H9 (cell line): ENCODE results near the gene BLTP1. TPM values are rescaled to one million over a fixed set of nuclear protein-coding genes. Genes with fewer than 3 reads are reported as not detected.
A peak's percentile ranks its signal among the peaks of the same experiment; 100 is the strongest.

ENCODE experiments used
- DNase-seq: peaks from one replicate; pipeline ENCODE4 v3.0.0-alpha.2; 2017
- H2AFZ ChIP-seq: one replicate; pipeline ENCODE4 v1.6.1; 2013; ENCODE audit warnings: mild to moderate bottlenecking, low read length, control low read depth, moderate library complexity
- H2AK5ac ChIP-seq: 2 replicates; pipeline ENCODE4 v1.6.1; 2013; ENCODE audit warnings: low read length, control low read depth, mixed read lengths; ENCODE audit not compliant: insufficient read length
- H2BK120ac ChIP-seq: one replicate; pipeline ENCODE4 v1.6.1; 2013; ENCODE audit warnings: low read depth, mild to moderate bottlenecking, low read length, control low read depth, inconsistent platforms; ENCODE audit not compliant: poor library complexity, severe bottlenecking
- H2BK12ac ChIP-seq: 2 replicates; pipeline ENCODE4 v1.6.1; 2013; ENCODE audit warnings: low read length, control low read depth, mixed read lengths, low read depth; ENCODE audit not compliant: insufficient read length
- H2BK15ac ChIP-seq: 2 replicates; pipeline ENCODE4 v1.6.1; 2013; ENCODE audit warnings: low read depth, low read length, control low read depth
- H2BK20ac ChIP-seq: one replicate; pipeline ENCODE4 v1.6.1; 2013; ENCODE audit warnings: low read depth, mild to moderate bottlenecking, low read length, control low read depth, inconsistent platforms; ENCODE audit not compliant: poor library complexity, severe bottlenecking
- H2BK5ac ChIP-seq: 2 replicates; pipeline ENCODE4 v1.6.1; 2013; ENCODE audit warnings: low read length, control low read depth, mixed read lengths; ENCODE audit not compliant: insufficient read length
- H3K14ac ChIP-seq: 2 replicates; pipeline ENCODE4 v1.6.1; 2013; ENCODE audit warnings: low read length, control low read depth; ENCODE audit not compliant: insufficient read depth
- H3K18ac ChIP-seq: 2 replicates; pipeline ENCODE4 v1.6.1; 2013; ENCODE audit warnings: low read depth, mild to moderate bottlenecking, mixed read lengths, low read length, control low read depth; ENCODE audit not compliant: insufficient read length
- H3K23ac ChIP-seq: 2 replicates; pipeline ENCODE4 v1.6.1; 2013; ENCODE audit warnings: low read length, control low read depth, mixed read lengths, low read depth; ENCODE audit not compliant: insufficient read length
- H3K23me2 ChIP-seq: 2 replicates; pipeline ENCODE4 v1.6.1; 2013; ENCODE audit warnings: low read depth, mild to moderate bottlenecking, mixed read lengths, low read length, control low read depth; ENCODE audit not compliant: insufficient read length, poor library complexity, severe bottlenecking
- H3K27ac ChIP-seq: 2 replicates; pipeline ENCODE4 v1.5.1; 2013; ENCODE audit warnings: low read length, control low read depth, mixed read lengths, low read depth; ENCODE audit not compliant: insufficient read length
- H3K27me3 ChIP-seq: 2 replicates; pipeline ENCODE4 v1.6.1; 2013; ENCODE audit warnings: low read length, control low read depth, inconsistent platforms; ENCODE audit not compliant: insufficient read depth
- H3K4ac ChIP-seq: 2 replicates; pipeline ENCODE4 v1.6.1; 2013; ENCODE audit warnings: low read depth, mild to moderate bottlenecking, control low read depth, inconsistent platforms, low read length, moderate library complexity
- H3K4me1 ChIP-seq: 2 replicates; pipeline ENCODE4 v1.6.1; 2013; ENCODE audit warnings: low read length, control low read depth, inconsistent platforms; ENCODE audit not compliant: insufficient read depth
- H3K4me2 ChIP-seq: 2 replicates; pipeline ENCODE4 v1.6.1; 2013; ENCODE audit warnings: low read length, control low read depth, mixed read lengths; ENCODE audit not compliant: insufficient read length, insufficient read depth
- H3K56ac ChIP-seq: 2 replicates; pipeline ENCODE4 v1.6.1; 2013; ENCODE audit warnings: low read depth, mild to moderate bottlenecking, mixed read lengths, low read length, control low read depth; ENCODE audit not compliant: insufficient read length
- H3K79me1 ChIP-seq: 2 replicates; pipeline ENCODE4 v1.6.1; 2013; ENCODE audit warnings: low read depth, mild to moderate bottlenecking, moderate library complexity, low read length, control low read depth, inconsistent platforms; ENCODE audit not compliant: insufficient read depth, poor library complexity, severe bottlenecking
- H3K79me2 ChIP-seq: 2 replicates; pipeline ENCODE4 v1.6.1; 2013; ENCODE audit warnings: low read length, control low read depth, inconsistent platforms; ENCODE audit not compliant: insufficient read depth
- H3K9ac ChIP-seq: 2 replicates; pipeline ENCODE4 v1.6.1; 2013; ENCODE audit warnings: low read length, control low read depth, mixed read lengths; ENCODE audit not compliant: insufficient read length; ENCODE audit errors: extremely low read depth
- H3K9me3 ChIP-seq: one replicate; pipeline ENCODE4 v1.6.1; 2013; ENCODE audit warnings: low read depth, low read length, inconsistent platforms; ENCODE audit not compliant: control insufficient read depth
- H3T11ph ChIP-seq: one replicate; pipeline ENCODE4 v1.6.1; 2013; ENCODE audit warnings: mild to moderate bottlenecking, low read length, control low read depth, inconsistent platforms
- H4K20me1 ChIP-seq: one replicate; pipeline ENCODE4 v1.6.1; 2013; ENCODE audit not compliant: control insufficient read depth, insufficient read length, insufficient read depth
- H4K5ac ChIP-seq: 2 replicates; pipeline ENCODE4 v1.6.1; 2013; ENCODE audit warnings: low read depth, mild to moderate bottlenecking, mixed read lengths, low read length, control low read depth; ENCODE audit not compliant: insufficient read length
- H4K8ac ChIP-seq: replicated peaks from 2 replicates; pipeline ENCODE4 v1.6.1; 2013; ENCODE audit warnings: low read length, control low read depth, mixed read lengths, low read depth; ENCODE audit not compliant: insufficient read length
- H4K91ac ChIP-seq: 2 replicates; pipeline ENCODE4 v1.6.1; 2013; ENCODE audit warnings: low read depth, mild to moderate bottlenecking, moderate library complexity, mixed read lengths, low read length, control low read depth; ENCODE audit not compliant: insufficient read length
- H3K27ac Mint-ChIP-seq, 3 experiments: 2 replicates in 2 of 3; 3 replicates in 1 of 3; pipeline ENCODE4 v1.8.0; 2020 to 2021; ENCODE audit warnings: mixed read lengths in 3 of 3, mild to moderate bottlenecking in 1 of 3, moderate library complexity in 1 of 3
- H3K27me3 Mint-ChIP-seq: 2 replicates; pipeline ENCODE4 v1.8.0; 2021; ENCODE audit warnings: low read depth, mild to moderate bottlenecking, moderate library complexity, mixed read lengths
- H3K36me3 Mint-ChIP-seq, 3 experiments: 2 replicates in 2 of 3; 3 replicates in 1 of 3; pipeline ENCODE4 v1.8.0; 2020 to 2021; ENCODE audit warnings: low read depth in 3 of 3, mixed read lengths in 3 of 3; ENCODE audit not compliant: insufficient read depth in 1 of 3
- H3K4me1 Mint-ChIP-seq, 2 experiments: 2 replicates each; pipeline ENCODE4 v1.8.0; 2020; ENCODE audit warnings: mixed read lengths in 2 of 2
- H3K4me3 Mint-ChIP-seq, 2 experiments: 2 replicates in 1 of 2; 3 replicates in 1 of 2; pipeline ENCODE4 v1.8.0; 2020 to 2021; ENCODE audit warnings: mild to moderate bottlenecking in 2 of 2, mixed read lengths in 2 of 2, moderate library complexity in 1 of 2
- H3K9me3 Mint-ChIP-seq, 2 experiments: 2 replicates in 1 of 2; 3 replicates in 1 of 2; pipeline ENCODE4 v1.8.0; 2020; ENCODE audit warnings: mild to moderate bottlenecking in 2 of 2, mixed read lengths in 2 of 2, moderate library complexity in 1 of 2
- WGBS: extraction: QIAGEN DNeasy Blood & Tissue Kit; methylation state at CpG from one replicate; pipeline ENCODE4 v1.1.7; 2013; ENCODE audit warnings: missing lambda C conversion rate, low lambda C conversion rate, mixed read lengths; ENCODE audit not compliant: insufficient read length; ENCODE audit errors: extremely low coverage; 5-methylcytosine and 5-hydroxymethylcytosine counted together
- total RNA-seq: library from RNA; stranded (reverse); gene quantifications from 2 replicates; pipeline ENCODE4 v1.2.1, GENCODE V29; 2021
- TF ChIP-seq, protein P1 (sequence below): fragments of 200-600 bp; sonication (generic); conservative IDR thresholded peaks from 3 replicates; pipeline ENCODE4 v1.8.0; 2021; ENCODE audit warnings: antibody characterized with exemption, mild to moderate bottlenecking

The BLTP1 gene
- total RNA-seq, 1 experiment from 2014 or later: 27.4 TPM

DNA sequence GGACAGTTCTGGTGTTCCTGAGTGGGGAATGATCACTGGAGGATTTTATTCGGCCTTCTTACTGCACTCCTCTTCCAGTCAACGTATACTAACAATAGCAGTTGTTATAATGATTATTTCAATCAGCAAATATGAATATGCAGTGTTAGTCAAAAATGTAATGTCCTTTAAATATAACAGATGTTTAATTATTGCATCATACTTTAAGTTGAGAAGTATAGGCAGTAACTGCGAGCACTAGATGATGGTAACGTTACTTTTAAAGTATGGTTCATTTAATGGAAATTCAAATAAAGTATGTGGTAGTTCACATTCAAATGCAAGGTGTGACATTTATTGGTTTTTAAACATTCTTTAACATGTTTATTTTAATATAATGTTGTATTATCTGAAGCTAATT is 5.5 kb upstream of the BLTP1 start:
- no peak overlapping the region for H2BK20ac ChIP-seq

More for the DNA sequence above, 5.5 kb upstream of the BLTP1 start:
- Histone ChIP-seq H4K8ac (no peak overlapping the region), H4K91ac (no peak overlapping the region), H3K56ac (no peak overlapping the region), H2BK12ac (no peak overlapping the region), H4K20me1 (no peaks in the 10 kb centered on the region), H2BK5ac (no peak overlapping the region), H3K27me3 (no peaks in the 10 kb centered on the region), H3K23me2 (no peaks in the 10 kb centered on the region), H3K27ac (no peak overlapping the region), H3K4ac (no peak overlapping the region), H3K4me2 (no peak overlapping the region), H2BK15ac (no peak overlapping the region), H3K14ac (no peak overlapping the region), H3K23ac (no peak overlapping the region), H2AK5ac (no peak overlapping the region), H3T11ph (no peak overlapping the region), H3K4me1 (no peaks in the 10 kb centered on the region), H3K18ac (no peak overlapping the region), H3K9ac (no peak overlapping the region), H2AFZ (no peak overlapping the region), H3K79me1 (no peaks in the 10 kb centered on the region), H3K9me3 (no peaks in the 10 kb centered on the region), H4K5ac (no peak overlapping the region), H3K79me2 (no peaks in the 10 kb centered on the region; the same call in 1 of the 2 replicates), H2BK120ac (no peak overlapping the region)
- no peaks in the 10 kb centered on the region; a peak in 1 of 5 replicates for H3K9me3 Mint-ChIP-seq
- peaks cover 17% of the 10 kb centered on the region for H3K27me3 Mint-ChIP-seq
- no peaks in the 10 kb centered on the region for H3K36me3 Mint-ChIP-seq
- peak overlapping the region in 1 of 3 experiments; percentile 73; a peak in 1 of 7 replicates for H3K27ac Mint-ChIP-seq
- TF ChIP-seq, protein P1, sequence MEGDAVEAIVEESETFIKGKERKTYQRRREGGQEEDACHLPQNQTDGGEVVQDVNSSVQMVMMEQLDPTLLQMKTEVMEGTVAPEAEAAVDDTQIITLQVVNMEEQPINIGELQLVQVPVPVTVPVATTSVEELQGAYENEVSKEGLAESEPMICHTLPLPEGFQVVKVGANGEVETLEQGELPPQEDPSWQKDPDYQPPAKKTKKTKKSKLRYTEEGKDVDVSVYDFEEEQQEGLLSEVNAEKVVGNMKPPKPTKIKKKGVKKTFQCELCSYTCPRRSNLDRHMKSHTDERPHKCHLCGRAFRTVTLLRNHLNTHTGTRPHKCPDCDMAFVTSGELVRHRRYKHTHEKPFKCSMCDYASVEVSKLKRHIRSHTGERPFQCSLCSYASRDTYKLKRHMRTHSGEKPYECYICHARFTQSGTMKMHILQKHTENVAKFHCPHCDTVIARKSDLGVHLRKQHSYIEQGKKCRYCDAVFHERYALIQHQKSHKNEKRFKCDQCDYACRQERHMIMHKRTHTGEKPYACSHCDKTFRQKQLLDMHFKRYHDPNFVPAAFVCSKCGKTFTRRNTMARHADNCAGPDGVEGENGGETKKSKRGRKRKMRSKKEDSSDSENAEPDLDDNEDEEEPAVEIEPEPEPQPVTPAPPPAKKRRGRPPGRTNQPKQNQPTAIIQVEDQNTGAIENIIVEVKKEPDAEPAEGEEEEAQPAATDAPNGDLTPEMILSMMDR: no peak
- H3K4me1 Mint-ChIP-seq: peaks cover 5 to 7% of the 10 kb centered on the region in 2 experiments
- no peak overlapping the region for H3K4me3 Mint-ChIP-seq
- no peak for DNase-seq
- no CpG with 5 or more reads among the region's 4 CpGs for WGBS
